ENCODE results near the gene ZNF248. TPM values are rescaled to one million over a fixed set of nuclear protein-coding genes. Genes with fewer than 3 reads are reported as not detected.
A peak's percentile ranks its signal among the peaks of the same experiment; 100 is the strongest.
"Not testable (repeated sequence)": the region's sequence is repeated elsewhere in the genome, so short reads cannot be mapped to it uniquely, and the experiment has no call there.

ZNF248 gene
- total and polyA plus RNA-seq, 2 experiments from 2014 or later, result 6.8 to 13.7 TPM

GRCh38 chr10:37752334-37752875 is 105.0 kb downstream of the ZNF248 start:
- H4K20me1 ChIP-seq (ENCODE audit: insufficient read depth), result no peaks in the 10 kb centered on the region
- no peak overlapping the region for H3K4me2 ChIP-seq (ENCODE audit: unreplicated experiment)
- no peak overlapping the region for H3K27ac ChIP-seq
- no peak overlapping the region for H2AFZ ChIP-seq
- H3K27me3 ChIP-seq (replicated peaks; ENCODE audit: insufficient read depth), result no peaks in the 10 kb centered on the region
- H3K9me2 ChIP-seq (ENCODE audit: insufficient read depth), result no peaks in the 10 kb centered on the region
- H3K9me3 ChIP-seq (ENCODE audit: low read depth), result no peaks in the 10 kb centered on the region
- H3K4me1 ChIP-seq (ENCODE audit: insufficient read depth), result no peaks in the 10 kb centered on the region
- TF ChIP-seq EZH2 (IDR thresholded peaks at IDR 0.05; ENCODE audit: insufficient read depth, poor library complexity, severe bottlenecking), result no peak
- TF ChIP-seq EZH2phosphoT487 (IDR thresholded peaks at IDR 0.05; ENCODE audit: insufficient read depth, low read depth), result no peak
- no peak for DNase-seq
- H3F3A ChIP-seq (ENCODE audit: insufficient read depth), result no peaks in the 10 kb centered on the region
- no peak overlapping the region for H3K4me3 ChIP-seq
- no peak overlapping the region for H3K9ac ChIP-seq
- in situ Hi-C loops (cut with MboI), result no loop called here
- H3K36me3 ChIP-seq (ENCODE audit: low read depth), result no peaks in the 10 kb centered on the region
- H3K79me2 ChIP-seq (ENCODE audit: insufficient read depth), result no peaks in the 10 kb centered on the region
- 37 to 60% methylated on average over 2 of the region's 2 CpGs for WGBS, 2 experiments (ENCODE audit: low coverage in 1 of 2, low lambda C conversion rate in 2 of 2, missing lambda C conversion rate in 2 of 2)

GRCh38 chr10:37748170-37748569 is 109.2 kb downstream of the ZNF248 start:
- Histone ChIP-seq H3K9me2 (ENCODE audit: insufficient read depth) (no peaks in the 10 kb centered on the region), H4K20me1 (ENCODE audit: insufficient read depth) (no peaks in the 10 kb centered on the region), H3F3A (ENCODE audit: insufficient read depth) (no peaks in the 10 kb centered on the region), H3K27me3 (replicated peaks; ENCODE audit: insufficient read depth) (no peaks in the 10 kb centered on the region), H3K9me3 (ENCODE audit: low read depth) (no peaks in the 10 kb centered on the region), H3K79me2 (ENCODE audit: insufficient read depth) (no peaks in the 10 kb centered on the region), H3K4me3 (no peak overlapping the region), H3K9ac (no peak overlapping the region), H3K4me2 (ENCODE audit: unreplicated experiment) (no peak overlapping the region), H3K27ac (no peak overlapping the region), H3K36me3 (ENCODE audit: low read depth) (no peaks in the 10 kb centered on the region), H2AFZ (no peak overlapping the region), H3K4me1 (ENCODE audit: insufficient read depth) (no peaks in the 10 kb centered on the region)
- TF ChIP-seq EZH2phosphoT487 (IDR thresholded peaks at IDR 0.05; ENCODE audit: insufficient read depth, low read depth), result no peak
- no peak for TF ChIP-seq EZH2 (IDR thresholded peaks at IDR 0.05; ENCODE audit: insufficient read depth, poor library complexity, severe bottlenecking)
- WGBS, 2 experiments (ENCODE audit: low coverage in 1 of 2, low lambda C conversion rate in 2 of 2, missing lambda C conversion rate in 2 of 2), result 19 to 33% methylated on average over 4 of the region's 4 CpGs
- in situ Hi-C loops (cut with MboI), result no loop called here
- DNase-seq, result no peak

- in situ Hi-C loops (cut with MboI), result no loop called here
- no peaks in the 10 kb centered on the region for H3K79me2 ChIP-seq (ENCODE audit: insufficient read depth)
- no peaks in the 10 kb centered on the region for H3F3A ChIP-seq (ENCODE audit: insufficient read depth)
- H3K4me1 ChIP-seq (ENCODE audit: insufficient read depth), result no peaks in the 10 kb centered on the region
- H3K4me3 ChIP-seq, result no peak overlapping the region
- H3K36me3 ChIP-seq (ENCODE audit: low read depth), result no peaks in the 10 kb centered on the region
- no peak overlapping the region for H2AFZ ChIP-seq
- H3K27me3 ChIP-seq (replicated peaks; ENCODE audit: insufficient read depth), result no peaks in the 10 kb centered on the region
- no peak for DNase-seq
- H3K9me2 ChIP-seq (ENCODE audit: insufficient read depth), result no peaks in the 10 kb centered on the region
- no peak overlapping the region for H3K9ac ChIP-seq
- no peak overlapping the region for H3K4me2 ChIP-seq (ENCODE audit: unreplicated experiment)
- H3K27ac ChIP-seq, result no peak overlapping the region
- 31 to 32% methylated on average over 5 of the region's 5 CpGs for WGBS, 2 experiments (ENCODE audit: low coverage in 1 of 2, low lambda C conversion rate in 2 of 2, missing lambda C conversion rate in 2 of 2)
- no peaks in the 10 kb centered on the region for H4K20me1 ChIP-seq (ENCODE audit: insufficient read depth)
- TF ChIP-seq EZH2phosphoT487 (IDR thresholded peaks at IDR 0.05; ENCODE audit: insufficient read depth, low read depth), result no peak
- no peak for TF ChIP-seq EZH2 (IDR thresholded peaks at IDR 0.05; ENCODE audit: insufficient read depth, poor library complexity, severe bottlenecking)
- no peaks in the 10 kb centered on the region for H3K9me3 ChIP-seq (ENCODE audit: low read depth)
These were observed 110.3 kb downstream of the ZNF248 start for GRCh38 chr10:37747081-37747480.

- no peaks in the 10 kb centered on the region for H3K36me3 ChIP-seq (ENCODE audit: low read depth)
- no peaks in the 10 kb centered on the region for H4K20me1 ChIP-seq (ENCODE audit: insufficient read depth)
- no peak for DNase-seq
- no peak overlapping the region for H3K9ac ChIP-seq
- TF ChIP-seq EZH2 (IDR thresholded peaks at IDR 0.05; ENCODE audit: insufficient read depth, poor library complexity, severe bottlenecking) (no peak), EZH2phosphoT487 (IDR thresholded peaks at IDR 0.05; ENCODE audit: insufficient read depth, low read depth) (no peak)
- no peaks in the 10 kb centered on the region for H3K79me2 ChIP-seq (ENCODE audit: insufficient read depth)
- H3K27ac ChIP-seq, result no peak overlapping the region
- no peak overlapping the region for H3K4me3 ChIP-seq
- H3K4me2 ChIP-seq (ENCODE audit: unreplicated experiment), result no peak overlapping the region
- no peaks in the 10 kb centered on the region for H3K9me2 ChIP-seq (ENCODE audit: insufficient read depth)
- H3F3A ChIP-seq (ENCODE audit: insufficient read depth), result no peaks in the 10 kb centered on the region
- H3K9me3 ChIP-seq (ENCODE audit: low read depth), result no peaks in the 10 kb centered on the region
- H3K4me1 ChIP-seq (ENCODE audit: insufficient read depth), result no peaks in the 10 kb centered on the region
- WGBS, 2 experiments (ENCODE audit: low coverage in 1 of 2, low lambda C conversion rate in 2 of 2, missing lambda C conversion rate in 2 of 2), result 48 to 49% methylated on average over 4 to 5 of the region's 5 CpGs
- H3K27me3 ChIP-seq (replicated peaks; ENCODE audit: insufficient read depth), result no peaks in the 10 kb centered on the region
- in situ Hi-C loops (cut with MboI), result no loop called here
- H2AFZ ChIP-seq, result no peak overlapping the region
These were observed 115.6 kb downstream of the ZNF248 start for GRCh38 chr10:37741831-37742230.

GRCh38 chr10:37739181-37739580 is 118.2 kb downstream of the ZNF248 start:
- Histone ChIP-seq H4K20me1 (ENCODE audit: insufficient read depth) (no peaks in the 10 kb centered on the region), H3K36me3 (ENCODE audit: low read depth) (no peaks in the 10 kb centered on the region), H3K4me1 (ENCODE audit: insufficient read depth) (peaks cover 18% of the 10 kb centered on the region), H3K9me3 (ENCODE audit: low read depth) (no peaks in the 10 kb centered on the region), H3K27me3 (replicated peaks; ENCODE audit: insufficient read depth) (no peaks in the 10 kb centered on the region), H3K9me2 (ENCODE audit: insufficient read depth) (no peaks in the 10 kb centered on the region), H3K27ac (no peak overlapping the region), H2AFZ (no peak overlapping the region), H3F3A (ENCODE audit: insufficient read depth) (0 out of 2 replicates have a peak, but pooled peaks cover 2% of the 10 kb centered on the region), H3K4me2 (ENCODE audit: unreplicated experiment) (no peak overlapping the region), H3K4me3 (no peak overlapping the region), H3K79me2 (ENCODE audit: insufficient read depth) (no peaks in the 10 kb centered on the region), H3K9ac (no peak overlapping the region)
- 31 to 48% methylated on average over 3 of the region's 3 CpGs for WGBS, 2 experiments (ENCODE audit: low coverage in 1 of 2, low lambda C conversion rate in 2 of 2, missing lambda C conversion rate in 2 of 2)
- peak; percentile 40 for DNase-seq
- in situ Hi-C loops (cut with MboI), result no loop called here
- TF ChIP-seq EZH2phosphoT487 (IDR thresholded peaks at IDR 0.05; ENCODE audit: insufficient read depth, low read depth) (no peak), EZH2 (IDR thresholded peaks at IDR 0.05; ENCODE audit: insufficient read depth, poor library complexity, severe bottlenecking) (no peak)

DNA sequence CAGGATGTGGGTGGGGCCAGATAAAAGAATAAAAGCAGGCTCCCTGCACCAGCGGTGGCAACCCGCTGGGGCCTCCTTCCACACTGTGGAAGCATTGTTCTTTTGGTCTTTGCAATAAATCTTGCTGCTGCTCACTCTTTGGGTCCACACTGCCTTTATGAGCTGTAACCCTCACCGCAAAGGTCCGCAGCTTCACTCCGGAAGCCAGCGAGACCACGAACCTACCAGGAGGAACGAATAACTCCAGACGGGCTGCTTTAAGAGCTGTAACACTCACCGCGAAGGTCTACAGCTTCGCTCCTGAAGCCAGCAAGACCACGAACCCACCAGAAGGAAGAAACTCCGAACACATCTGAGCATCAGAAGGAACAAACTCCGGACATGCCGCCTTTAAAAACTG is 119.2 kb downstream of the ZNF248 start:
- H3K9ac ChIP-seq; H3K27me3 ChIP-seq (replicated peaks; ENCODE audit: insufficient read depth); H3K9me3 ChIP-seq (ENCODE audit: low read depth); H3K27ac ChIP-seq; H3K4me2 ChIP-seq (ENCODE audit: unreplicated experiment); H3K4me3 ChIP-seq; H3F3A ChIP-seq (ENCODE audit: insufficient read depth); H3K36me3 ChIP-seq (ENCODE audit: low read depth); H2AFZ ChIP-seq; in situ Hi-C loops (cut with MboI); H3K9me2 ChIP-seq (ENCODE audit: insufficient read depth); H4K20me1 ChIP-seq (ENCODE audit: insufficient read depth); DNase-seq; H3K79me2 ChIP-seq (ENCODE audit: insufficient read depth): not testable (repeated sequence)
- H3K4me1 ChIP-seq (ENCODE audit: insufficient read depth), result peaks cover 28% of the 10 kb centered on the region
- 70 to 79% methylated on average over 16 of the region's 16 CpGs for WGBS, 2 experiments (ENCODE audit: low coverage in 1 of 2, low lambda C conversion rate in 2 of 2, missing lambda C conversion rate in 2 of 2)
